GM18498 (cell line): Measurements from ENCODE around the gene AFF3.

Source experiments
- ATAC-seq: cut with Tn5 transposase; IDR thresholded peaks from one replicate; pipeline ENCODE4 v1.9.1; 2021; ENCODE audit warnings: mild to moderate bottlenecking, moderate library complexity; ENCODE audit not compliant: unreplicated experiment

The AFF3 gene

GRCh38 chr2:99727199-99727598 lies 415.2 kb downstream of the AFF3 start:
- no peak for ATAC-seq

- no peak for ATAC-seq
These were observed 415.7 kb downstream of the AFF3 start for GRCh38 chr2:99726691-99727090.

- ATAC-seq: no peak
These were observed 416.6 kb downstream of the AFF3 start for GRCh38 chr2:99725820-99726219.

- no peak for ATAC-seq
These were observed 419.9 kb downstream of the AFF3 start for GRCh38 chr2:99722476-99722875.

GRCh38 chr2:99719102-99719501 lies 423.3 kb downstream of the AFF3 start:
- no peak for ATAC-seq

GRCh38 chr2:99715956-99716355 lies 426.4 kb downstream of the AFF3 start:
- no peak for ATAC-seq

GRCh38 chr2:99714349-99714748 lies 428.0 kb downstream of the AFF3 start:
- ATAC-seq: no peak

- no peak for ATAC-seq
These were observed 431.2 kb downstream of the AFF3 start for GRCh38 chr2:99711144-99711543.

GRCh38 chr2:99710721-99711120 lies 431.7 kb downstream of the AFF3 start:
- no peak for ATAC-seq

- ATAC-seq: no peak
These were observed 433.2 kb downstream of the AFF3 start for GRCh38 chr2:99709229-99709628.

- ATAC-seq: no peak
These were observed 434.2 kb downstream of the AFF3 start for GRCh38 chr2:99708231-99708630.

- ATAC-seq: no peak
These were observed 434.8 kb downstream of the AFF3 start for GRCh38 chr2:99707592-99707991.

GRCh38 chr2:99706735-99707134 lies 435.7 kb downstream of the AFF3 start:
- no peak for ATAC-seq

GRCh38 chr2:99701503-99701902 lies 440.9 kb downstream of the AFF3 start:
- no peak for ATAC-seq

GRCh38 chr2:99700482-99701398 lies 441.6 kb downstream of the AFF3 start:
- no peak for ATAC-seq

- no peak for ATAC-seq
These were observed 443.5 kb downstream of the AFF3 start for GRCh38 chr2:99698896-99699295.

- no peak for ATAC-seq
These were observed 444.4 kb downstream of the AFF3 start for GRCh38 chr2:99697811-99698568.

- ATAC-seq: no peak
These were observed 446.5 kb downstream of the AFF3 start for GRCh38 chr2:99695944-99696253.

GRCh38 chr2:99695130-99695943 lies 447.1 kb downstream of the AFF3 start:
- no peak for ATAC-seq

GRCh38 chr2:99694331-99694730 lies 448.1 kb downstream of the AFF3 start:
- no peak for ATAC-seq

- no peak for ATAC-seq
These were observed 449.6 kb downstream of the AFF3 start for GRCh38 chr2:99692785-99693184.
